Activated CD4-positive, alpha-beta T cell treated with anti-CD3 and anti-CD28 coated beads for 24 hours (primary cell): ENCODE data around the gene AXIN2.
"Not testable (repeated sequence)": the region's sequence is repeated elsewhere in the genome, so short reads cannot be mapped to it uniquely, and the experiment has no call there.

Experiments used
- DNase-seq, 2 donors: peaks; one replicate each; pipeline ENCODE4 v3.0.0-alpha.2; 2020; ENCODE audit warnings: low read depth in 2 of 2

The AXIN2 gene

GRCh38 chr17:65523853-65524664, 37.4 kb downstream of the AXIN2 start:
- DNase-seq = no peak

GRCh38 chr17:65523411-65523810, 38.0 kb downstream of the AXIN2 start:
- no peak for DNase-seq

- no peak for DNase-seq
Measured at GRCh38 chr17:65522751-65523404, 38.6 kb downstream of the AXIN2 start.

- no peak for DNase-seq
Measured at GRCh38 chr17:65519462-65519861, 42.0 kb downstream of the AXIN2 start.

- DNase-seq = no peak
Measured at GRCh38 chr17:65518256-65518655, 43.2 kb downstream of the AXIN2 start.

- no peak for DNase-seq
Measured at GRCh38 chr17:65515959-65516948, 45.2 kb downstream of the AXIN2 start.

GRCh38 chr17:65515512-65515911, 45.9 kb downstream of the AXIN2 start:
- no peak for DNase-seq

- no peak for DNase-seq
Measured at GRCh38 chr17:65514541-65514940, 46.9 kb downstream of the AXIN2 start.

GRCh38 chr17:65514082-65514481, 47.4 kb downstream of the AXIN2 start:
- DNase-seq = no peak

GRCh38 chr17:65511316-65511715, 50.1 kb downstream of the AXIN2 start:
- DNase-seq = no peak

- DNase-seq = no peak
Measured at GRCh38 chr17:65509032-65509431, 52.4 kb downstream of the AXIN2 start.

- not testable (repeated sequence) for DNase-seq
Measured at GRCh38 chr17:65504673-65505072, 56.8 kb downstream of the AXIN2 start.

- no peak for DNase-seq
Measured at GRCh38 chr17:65504141-65504540, 57.3 kb downstream of the AXIN2 start.

- DNase-seq = no peak
Measured at GRCh38 chr17:65503557-65503956, 57.9 kb downstream of the AXIN2 start.

GRCh38 chr17:65498816-65499215, 62.6 kb downstream of the AXIN2 start:
- DNase-seq = no peak

GRCh38 chr17:65496801-65497200, 64.6 kb downstream of the AXIN2 start:
- no peak for DNase-seq

- no peak for DNase-seq
Measured at GRCh38 chr17:65495122-65496055, 66.1 kb downstream of the AXIN2 start.

GRCh38 chr17:65489413-65490155, 71.9 kb downstream of the AXIN2 start:
- DNase-seq = no peak

- DNase-seq = no peak
Measured at GRCh38 chr17:65488665-65489064, 72.8 kb downstream of the AXIN2 start.

GRCh38 chr17:65487990-65488389, 73.5 kb downstream of the AXIN2 start:
- DNase-seq = no peak
